SK-N-SH (cell line): ENCODE results near the gene SCAPER.

Source experiments
- MAX ChIP-seq: IDR thresholded peaks from 2 replicates; pipeline ENCODE4 v1.4.0; 2012; ENCODE audit warnings: low read depth
- MXI1 ChIP-seq: IDR thresholded peaks from 2 replicates; pipeline ENCODE4 v1.6.1; 2012; ENCODE audit warnings: mild to moderate bottlenecking, low read depth, low read length, improper control_type of control experiment
- NRF1 ChIP-seq: IDR thresholded peaks from 2 replicates; pipeline ENCODE4 v1.6.1; 2012; ENCODE audit warnings: low read depth, mild to moderate bottlenecking, low read length
- POLR2AphosphoS5 ChIP-seq: IDR thresholded peaks from 2 replicates; pipeline ENCODE4 v1.6.1; 2012; ENCODE audit warnings: low read depth, low read length
- RAD21 ChIP-seq: IDR thresholded peaks from 2 replicates; pipeline ENCODE4 v1.6.1; 2012; ENCODE audit warnings: mild to moderate bottlenecking, low read length
- RCOR1 ChIP-seq: fragments of 150-350 bp; IDR thresholded peaks from 2 replicates; pipeline ENCODE4 v1.6.1; 2017; ENCODE audit warnings: antibody characterized with exemption, low read length
- REST ChIP-seq: IDR thresholded peaks from 2 replicates; pipeline ENCODE4 v1.6.1; 2012; ENCODE audit warnings: mild to moderate bottlenecking, low read depth, low read length, moderate library complexity
- SIN3A ChIP-seq: IDR thresholded peaks from 2 replicates; pipeline ENCODE4 v1.6.1; 2012; ENCODE audit warnings: low read depth, mild to moderate bottlenecking, low read length, moderate library complexity, borderline replicate concordance
- TAF1 ChIP-seq: IDR thresholded peaks from 2 replicates; pipeline ENCODE4 v1.6.1; 2012; ENCODE audit warnings: low read depth, mild to moderate bottlenecking, low read length, moderate library complexity, borderline replicate concordance
- TF ChIP-seq, protein P1 (sequence below): fragments of 200-600 bp; sonication (generic); IDR thresholded peaks from 2 replicates; pipeline ENCODE4 v1.6.1; 2017; ENCODE audit warnings: antibody characterized with exemption, mild to moderate bottlenecking, moderate library complexity
- TF ChIP-seq, protein P2 (sequence below): IDR thresholded peaks from 2 replicates; pipeline ENCODE4; 2012
- TF ChIP-seq, protein P3 (sequence below): fragments of 150-350 bp; IDR thresholded peaks from 2 replicates; pipeline ENCODE4 v1.6.1; 2017; ENCODE audit warnings: antibody characterized with exemption, low read length, low read depth, borderline replicate concordance

DNA sequence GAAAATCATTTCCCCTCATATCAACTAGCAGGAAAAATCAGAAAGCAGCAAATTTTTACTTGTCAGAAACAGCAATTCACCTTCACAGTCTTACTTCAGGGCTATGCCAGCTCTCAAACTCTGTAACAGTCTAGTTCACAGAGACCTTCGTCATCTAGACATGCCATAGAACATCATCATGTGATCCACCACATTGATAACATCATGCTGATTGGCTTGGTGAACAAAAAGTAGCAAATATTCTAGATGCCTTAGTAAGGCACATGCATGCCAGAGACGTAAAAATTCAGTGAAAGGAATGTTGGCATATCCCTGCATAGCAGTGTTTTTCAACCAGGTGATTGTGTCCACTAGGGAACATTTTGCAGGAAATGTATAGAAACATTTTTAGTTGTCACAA lies 8.6 kb upstream of the SCAPER start:
- TF ChIP-seq, protein P1, sequence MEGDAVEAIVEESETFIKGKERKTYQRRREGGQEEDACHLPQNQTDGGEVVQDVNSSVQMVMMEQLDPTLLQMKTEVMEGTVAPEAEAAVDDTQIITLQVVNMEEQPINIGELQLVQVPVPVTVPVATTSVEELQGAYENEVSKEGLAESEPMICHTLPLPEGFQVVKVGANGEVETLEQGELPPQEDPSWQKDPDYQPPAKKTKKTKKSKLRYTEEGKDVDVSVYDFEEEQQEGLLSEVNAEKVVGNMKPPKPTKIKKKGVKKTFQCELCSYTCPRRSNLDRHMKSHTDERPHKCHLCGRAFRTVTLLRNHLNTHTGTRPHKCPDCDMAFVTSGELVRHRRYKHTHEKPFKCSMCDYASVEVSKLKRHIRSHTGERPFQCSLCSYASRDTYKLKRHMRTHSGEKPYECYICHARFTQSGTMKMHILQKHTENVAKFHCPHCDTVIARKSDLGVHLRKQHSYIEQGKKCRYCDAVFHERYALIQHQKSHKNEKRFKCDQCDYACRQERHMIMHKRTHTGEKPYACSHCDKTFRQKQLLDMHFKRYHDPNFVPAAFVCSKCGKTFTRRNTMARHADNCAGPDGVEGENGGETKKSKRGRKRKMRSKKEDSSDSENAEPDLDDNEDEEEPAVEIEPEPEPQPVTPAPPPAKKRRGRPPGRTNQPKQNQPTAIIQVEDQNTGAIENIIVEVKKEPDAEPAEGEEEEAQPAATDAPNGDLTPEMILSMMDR = no peak
- TF ChIP-seq POLR2AphosphoS5 = no peak
- no peak for TF ChIP-seq MAX
- TF ChIP-seq SIN3A = no peak
- TF ChIP-seq RCOR1 = no peak
- TF ChIP-seq REST = no peak
- no peak for TF ChIP-seq MXI1
- TF ChIP-seq, protein P2, sequence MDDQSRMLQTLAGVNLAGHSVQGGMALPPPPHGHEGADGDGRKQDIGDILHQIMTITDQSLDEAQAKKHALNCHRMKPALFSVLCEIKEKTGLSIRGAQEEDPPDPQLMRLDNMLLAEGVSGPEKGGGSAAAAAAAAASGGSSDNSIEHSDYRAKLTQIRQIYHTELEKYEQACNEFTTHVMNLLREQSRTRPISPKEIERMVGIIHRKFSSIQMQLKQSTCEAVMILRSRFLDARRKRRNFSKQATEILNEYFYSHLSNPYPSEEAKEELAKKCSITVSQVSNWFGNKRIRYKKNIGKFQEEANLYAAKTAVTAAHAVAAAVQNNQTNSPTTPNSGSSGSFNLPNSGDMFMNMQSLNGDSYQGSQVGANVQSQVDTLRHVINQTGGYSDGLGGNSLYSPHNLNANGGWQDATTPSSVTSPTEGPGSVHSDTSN = no peak
- no peak for TF ChIP-seq TAF1
- TF ChIP-seq, protein P3, sequence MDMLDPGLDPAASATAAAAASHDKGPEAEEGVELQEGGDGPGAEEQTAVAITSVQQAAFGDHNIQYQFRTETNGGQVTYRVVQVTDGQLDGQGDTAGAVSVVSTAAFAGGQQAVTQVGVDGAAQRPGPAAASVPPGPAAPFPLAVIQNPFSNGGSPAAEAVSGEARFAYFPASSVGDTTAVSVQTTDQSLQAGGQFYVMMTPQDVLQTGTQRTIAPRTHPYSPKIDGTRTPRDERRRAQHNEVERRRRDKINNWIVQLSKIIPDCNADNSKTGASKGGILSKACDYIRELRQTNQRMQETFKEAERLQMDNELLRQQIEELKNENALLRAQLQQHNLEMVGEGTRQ = no peak
- no peak for TF ChIP-seq NRF1
- TF ChIP-seq RAD21 = no peak
